Measurements from ENCODE around the gene LSAMP. TPM values are rescaled to one million over a fixed set of nuclear protein-coding genes. Genes with fewer than 3 reads are reported as not detected.

LSAMP gene
- total and polyA plus RNA-seq, 9 of the 15 experiments (the other 6 are each of a cell fraction or from before 2014, with no cell fraction given), result 0.09 to 0.11 TPM; not detected in 7

GRCh38 chr3:115823083-115823482, 622.2 kb downstream of the LSAMP start:
- H2AFZ ChIP-seq (ENCODE audit: low read depth, low read length), result no peak overlapping the region
- H3K27ac ChIP-seq (ENCODE audit: extremely low read depth, low read depth, low read length), result no peak overlapping the region
- in situ Hi-C loops (cut with MboI), result no loop called here
- no peaks in the 10 kb centered on the region for H3K9me3 ChIP-seq (replicated peaks; ENCODE audit: control insufficient read depth, insufficient read depth, low read depth, low read length)
- WGBS (ENCODE audit: insufficient coverage, low coverage, missing lambda C conversion rate), result 5% methylated on average over 2 of the region's 2 CpGs
- no peaks in the 10 kb centered on the region for H3K9me1 ChIP-seq (ENCODE audit: control insufficient read depth, insufficient read depth, low read length)
- H4K20me1 ChIP-seq (replicated peaks; ENCODE audit: control insufficient read depth, insufficient read depth, low read length), result no peaks in the 10 kb centered on the region
- H3K4me1 ChIP-seq (replicated peaks in 1 of 2; ENCODE audit: control insufficient read depth in 2 of 2, insufficient read depth in 2 of 2, low read length in 2 of 2), result no peaks in the 10 kb centered on the region
- CTCF ChIA-PET (ENCODE audit: low intra/inter-chr PET ratio), result no interaction called here
- H3K79me2 ChIP-seq (ENCODE audit: control insufficient read depth, insufficient read depth, low read length), result no peaks in the 10 kb centered on the region
- ATAC-seq, result no peak
- H3K9ac ChIP-seq (ENCODE audit: insufficient read depth in 1 of 2, low read depth in 2 of 2, low read length in 2 of 2), result no peak overlapping the region
- no peak overlapping the region for H3K4me2 ChIP-seq (ENCODE audit: insufficient read depth, low read length)
- FAIRE-seq, result no peak
- H3K27me3 ChIP-seq (ENCODE audit: control insufficient read depth in 2 of 2, insufficient read depth in 2 of 2, low read length in 2 of 2), result no peaks in the 10 kb centered on the region; a peak in 1 of 5 replicates
- DNase-seq (ENCODE audit: extremely low read depth in 1 of 4, low spot score in 3 of 4), result no peak
- no peaks in the 10 kb centered on the region for H3K36me3 ChIP-seq (ENCODE audit: control insufficient read depth, insufficient read depth, low read length)
- POLR2A ChIA-PET, result no interaction called here
- H3K4me3 ChIP-seq, result no peak overlapping the region
- TF ChIP-seq ATF3 (IDR thresholded peaks at IDR 0.05) (no peak), ATF3 (CRISPR knock-in tag; conservative IDR thresholded peaks at IDR 0.05) (no peak), TRIM28 (IDR thresholded peaks at IDR 0.05) (no peak), ZNF395 (CRISPR knock-in tag; IDR thresholded peaks at IDR 0.05) (no peak), CREB3 (tag; conservative IDR thresholded peaks at IDR 0.05; ENCODE audit: low read depth) (no peak), HDAC6 (IDR thresholded peaks at IDR 0.05; ENCODE audit: low read depth, low read length) (no peak), SLC30A9 (CRISPR knock-in tag; IDR thresholded peaks at IDR 0.05) (no peak), FOXA1 (IDR thresholded peaks at IDR 0.05; ENCODE audit: borderline replicate concordance) (no peak), MCM2 (IDR thresholded peaks at IDR 0.05; ENCODE audit: low read depth) (no peak), NCOA6 (IDR thresholded peaks at IDR 0.05) (no peak), THRA (IDR thresholded peaks at IDR 0.05) (no peak), ZNF224 (CRISPR knock-in tag; IDR thresholded peaks at IDR 0.05) (no peak), OTX1 (CRISPR knock-in tag; IDR thresholded peaks at IDR 0.05) (no peak), ZNF589 (CRISPR knock-in tag; IDR thresholded peaks at IDR 0.05; ENCODE audit: low read depth) (no peak), FOXM1 (IDR thresholded peaks at IDR 0.05; ENCODE audit: low read depth) (no peak), FOXM1 (CRISPR knock-in tag; IDR thresholded peaks at IDR 0.05; ENCODE audit: low read depth) (no peak), SAFB2 (IDR thresholded peaks at IDR 0.05; ENCODE audit: borderline replicate concordance, low read depth, low read length, severe bottlenecking) (no peak), NCOA1 (IDR thresholded peaks at IDR 0.05; ENCODE audit: low read depth) (no peak), SMARCC2 (IDR thresholded peaks at IDR 0.05; ENCODE audit: low read depth) (no peak), NEUROD1 (IDR thresholded peaks at IDR 0.05; ENCODE audit: borderline replicate concordance, low read depth, low read length, partially characterized antibody) (no peak), ZBTB7A (IDR thresholded peaks at IDR 0.05; ENCODE audit: borderline replicate concordance, control insufficient read depth, low read depth, low read length) (no peak), NFE2 (IDR thresholded peaks at IDR 0.05; ENCODE audit: low read depth) (no peak)
- intact Hi-C loops (cut with micrococcal nuclease), result loop anchor here (5.0 kb wide), 1 partner anchor 934 kb away; no protein-coding TSS in a partner anchor
- BruUV-seq (replicated peaks), result no TSS peak
